GM23338 (cell line): ENCODE results near the gene LIX1L. TPM values are rescaled to one million over a fixed set of nuclear protein-coding genes. Genes with fewer than 3 reads are reported as not detected.

Experiments used
- ATAC-seq: fragments of 200-7000 bp; cut with Tn5 transposase; 3 replicates; pipeline ENCODE4 v1.9.1; 2020
- DNase-seq: peaks from one replicate; pipeline ENCODE4 v3.0.0-alpha.2; 2015; ENCODE audit warnings: low spot score
- H2AFZ ChIP-seq: fragments of 200-600 bp; sonication (generic); 2 replicates; pipeline ENCODE4 v1.8.0; 2016; ENCODE audit warnings: antibody characterized with exemption, mild to moderate bottlenecking, moderate library complexity
- H3F3A ChIP-seq: fragments of 200-600 bp; sonication (generic); replicated peaks from 2 replicates; pipeline ENCODE4 v1.8.0; 2017; ENCODE audit warnings: antibody characterized with exemption, mixed run types, low read depth
- H3K27ac ChIP-seq: fragments of 200-600 bp; sonication (generic); 2 replicates; pipeline ENCODE4 v1.6.1; 2016; ENCODE audit warnings: low read depth
- H3K27me3 ChIP-seq: fragments of 200-600 bp; sonication (generic); 2 replicates; pipeline ENCODE4 v1.8.0; 2016; ENCODE audit warnings: mild to moderate bottlenecking, mixed run types, moderate library complexity; ENCODE audit not compliant: insufficient read depth
- H3K36me3 ChIP-seq: fragments of 200-600 bp; sonication (generic); 2 replicates; pipeline ENCODE4 v1.8.0; 2016; ENCODE audit warnings: mild to moderate bottlenecking; ENCODE audit not compliant: insufficient read depth
- H3K4me1 ChIP-seq: fragments of 200-600 bp; sonication (generic); 2 replicates; pipeline ENCODE4 v1.8.0; 2016; ENCODE audit warnings: mild to moderate bottlenecking, moderate library complexity; ENCODE audit not compliant: insufficient read depth
- H3K4me2 ChIP-seq: fragments of 200-600 bp; sonication (generic); 2 replicates; pipeline ENCODE4 v1.7.1; 2017; ENCODE audit warnings: mixed run types
- H3K4me3 ChIP-seq: fragments of 200-600 bp; sonication (generic); 2 replicates; pipeline ENCODE4 v1.6.1; 2016; ENCODE audit warnings: mixed run types
- H3K79me2 ChIP-seq: fragments of 200-600 bp; sonication (generic); replicated peaks from 2 replicates; pipeline ENCODE4 v1.8.0; 2017; ENCODE audit warnings: mild to moderate bottlenecking; ENCODE audit not compliant: insufficient read depth
- H3K9me2 ChIP-seq: fragments of 200-600 bp; sonication (generic); 2 replicates; pipeline ENCODE4 v1.8.0; 2017; ENCODE audit not compliant: insufficient read depth
- H4K20me1 ChIP-seq: fragments of 200-600 bp; sonication (generic); replicated peaks from 2 replicates; pipeline ENCODE4 v1.8.0; 2017; ENCODE audit warnings: mild to moderate bottlenecking; ENCODE audit not compliant: insufficient read depth
- H3K27ac Mint-ChIP-seq: 2 replicates; pipeline ENCODE4 v1.8.0; 2020; ENCODE audit warnings: inconsistent platforms, mild to moderate bottlenecking, moderate library complexity, mixed read lengths
- H3K27me3 Mint-ChIP-seq: 3 replicates; pipeline ENCODE4 v1.8.0; 2022; ENCODE audit warnings: low read depth, mild to moderate bottlenecking, moderate library complexity, mixed read lengths, inconsistent platforms; ENCODE audit not compliant: insufficient read depth, poor library complexity
- H3K36me3 Mint-ChIP-seq: 3 replicates; pipeline ENCODE4 v1.8.0; 2021; ENCODE audit warnings: low read depth, mild to moderate bottlenecking, inconsistent platforms, moderate library complexity, mixed read lengths
- H3K4me1 Mint-ChIP-seq: 3 replicates; pipeline ENCODE4 v1.8.0; 2020; ENCODE audit warnings: mild to moderate bottlenecking, inconsistent platforms, mixed read lengths
- H3K4me3 Mint-ChIP-seq: 3 replicates; pipeline ENCODE4 v1.8.0; 2021; ENCODE audit warnings: moderate library complexity, mild to moderate bottlenecking, inconsistent platforms, mixed read lengths
- H3K9me3 Mint-ChIP-seq: 3 replicates; pipeline ENCODE4 v1.8.0; 2020; ENCODE audit warnings: moderate library complexity, mild to moderate bottlenecking, inconsistent platforms, mixed read lengths
- CREB1 ChIP-seq: fragments of 250-450 bp; sonication (Bioruptor Pico); IDR thresholded peaks from 2 replicates; pipeline ENCODE4 v1.5.0; 2020; ENCODE audit warnings: low read depth, mild to moderate bottlenecking, moderate library complexity
- CTCF ChIP-seq, 2 experiments: fragments of 200-600 bp in 1 of 2; sonication (generic) in 1 of 2; conservative IDR thresholded peaks; 2 replicates each; pipeline versions ENCODE4 v1.5.1 to v1.6.1; 2016 to 2017; ENCODE audit warnings: antibody characterized with exemption in 2 of 2, low read depth in 2 of 2, mild to moderate bottlenecking in 2 of 2, moderate library complexity in 1 of 2
- ETS1 ChIP-seq: IDR thresholded peaks from 2 replicates; pipeline ENCODE4 v1.6.1; 2016; ENCODE audit warnings: antibody characterized with exemption
- EZH2 ChIP-seq: fragments of 200-600 bp; sonication (generic); IDR thresholded peaks from one replicate; pipeline ENCODE4 v1.8.0; 2017; ENCODE audit warnings: antibody characterized with exemption, mild to moderate bottlenecking, low read depth; ENCODE audit not compliant: unreplicated experiment
- EZH2phosphoT487 ChIP-seq: fragments of 200-600 bp; sonication (generic); IDR thresholded peaks from one replicate; pipeline ENCODE4 v1.8.1; 2018; ENCODE audit warnings: antibody characterized with exemption; ENCODE audit not compliant: unreplicated experiment
- JUNB ChIP-seq: IDR thresholded peaks from one replicate; pipeline ENCODE4 v1.6.1; 2016; ENCODE audit warnings: antibody characterized with exemption; ENCODE audit not compliant: unreplicated experiment
- NANOG ChIP-seq: IDR thresholded peaks from 2 replicates; pipeline ENCODE4 v1.6.1; 2016; ENCODE audit warnings: antibody characterized with exemption, borderline replicate concordance
- POLR2AphosphoS5 ChIP-seq: IDR thresholded peaks from 2 replicates; pipeline ENCODE4 v1.6.1; 2016; ENCODE audit warnings: antibody characterized with exemption, low read depth
- REST ChIP-seq: IDR thresholded peaks from one replicate; pipeline ENCODE4 v1.6.1; 2018; ENCODE audit warnings: antibody characterized with exemption; ENCODE audit not compliant: unreplicated experiment
- STAT1 ChIP-seq: IDR thresholded peaks from one replicate; pipeline ENCODE4 v1.6.1; 2016; ENCODE audit warnings: antibody characterized with exemption; ENCODE audit not compliant: unreplicated experiment
- ZNF114 ChIP-seq: fragments of 250-450 bp; sonication (Bioruptor Pico); IDR thresholded peaks from 2 replicates; pipeline ENCODE4 v1.5.0; 2020; ENCODE audit warnings: mild to moderate bottlenecking, moderate library complexity
- ZNF331 ChIP-seq: fragments of 250-450 bp; sonication (Bioruptor Pico); IDR thresholded peaks from 2 replicates; pipeline ENCODE4 v1.5.0; 2020; ENCODE audit warnings: low read depth, mild to moderate bottlenecking, moderate library complexity
- polyA plus RNA-seq: library from polyadenylated mRNA; unstranded; fragments of >200 nt; fragmentation: Nextera tagmentation; extraction: Ambion mirVana; gene quantifications from 2 replicates; pipeline ENCODE4 v1.2.1, GENCODE V29; 2016
- total RNA-seq: library from RNA; depleted of rRNA; stranded (reverse); fragments of >200 nt; shearing (Covaris generic); gene quantifications from 2 replicates; pipeline ENCODE4 v1.2.3, GENCODE V29; 2014

The LIX1L gene
- total and polyA plus RNA-seq, 2 experiments from 2014 or later: 0.76 to 2.6 TPM

GRCh38 chr1:145926686-145927062 is 31.1 kb downstream of the LIX1L start:
- no peaks in the 10 kb centered on the region for H3K27me3 ChIP-seq
- DNase-seq: no peak
- H2AFZ ChIP-seq: no peak overlapping the region
- H3K9me2 ChIP-seq: no peaks in the 10 kb centered on the region
- no peak for TF ChIP-seq REST
- no peak for TF ChIP-seq STAT1
- TF ChIP-seq EZH2: no peak
- TF ChIP-seq ZNF114 (CRISPR knock-in tag): no peak
- no peak for TF ChIP-seq CTCF (conservative IDR thresholded peaks at IDR 0.05; ENCODE audit: low read depth in 2 of 2)
- no peak for TF ChIP-seq ETS1
- TF ChIP-seq JUNB: no peak
- no peak for TF ChIP-seq EZH2phosphoT487
- no peak for TF ChIP-seq NANOG
- TF ChIP-seq CREB1: no peak
- TF ChIP-seq POLR2AphosphoS5: no peak
- no peak for TF ChIP-seq ZNF331 (CRISPR knock-in tag)
- peaks cover 12% of the 10 kb centered on the region for H3K4me1 Mint-ChIP-seq
- peaks cover 10% of the 10 kb centered on the region; the same call in 1 of the 2 replicates for H3F3A ChIP-seq
- no peak overlapping the region for H3K27ac Mint-ChIP-seq
- H3K4me3 Mint-ChIP-seq: no peak overlapping the region
- peak; percentile 52 for ATAC-seq
- peak overlapping the region; percentile 63 for H3K4me3 ChIP-seq
- peaks cover 4% of the 10 kb centered on the region for H3K27me3 Mint-ChIP-seq
- H3K4me2 ChIP-seq: peak overlapping the region; percentile 79
- peaks cover 19% of the 10 kb centered on the region for H3K36me3 ChIP-seq
- H3K4me1 ChIP-seq: peaks cover 8% of the 10 kb centered on the region; the same call in 1 of the 2 replicates
- peaks cover 12% of the 10 kb centered on the region for H3K79me2 ChIP-seq
- H3K9me3 Mint-ChIP-seq: no peaks in the 10 kb centered on the region
- H3K36me3 Mint-ChIP-seq: peaks cover 15% of the 10 kb centered on the region
- peak overlapping the region; percentile 80; the same call in 1 of the 2 replicates for H3K27ac ChIP-seq
- no peaks in the 10 kb centered on the region for H4K20me1 ChIP-seq
